Colon (tissue), 2 donors: ENCODE measurements around the gene MRPL45.
"Not testable (repeated sequence)": the region's sequence is repeated elsewhere in the genome, so short reads cannot be mapped to it uniquely, and the experiment has no call there.

ENCODE experiments used
- FAIRE-seq: peaks from 2 replicates; lab custom pipeline; 2012; peaks lifted over from hg19 to GRCh38; lab: Jason Lieb, UNC
- donor health status: control.
- donor health status: control.

Gene MRPL45

GRCh38 chr17:38296834-38297517 is at the start of gene MRPL45:
Gene MRPL45 (plus strand): TSS chr17:38297168. CDS start chr17:38297184, 16 bp downstream.
- not testable (repeated sequence) for FAIRE-seq

- FAIRE-seq = not testable (repeated sequence)
Measured at GRCh38 chr17:38253191-38253590, 43.8 kb upstream of the MRPL45 start.

DNA sequence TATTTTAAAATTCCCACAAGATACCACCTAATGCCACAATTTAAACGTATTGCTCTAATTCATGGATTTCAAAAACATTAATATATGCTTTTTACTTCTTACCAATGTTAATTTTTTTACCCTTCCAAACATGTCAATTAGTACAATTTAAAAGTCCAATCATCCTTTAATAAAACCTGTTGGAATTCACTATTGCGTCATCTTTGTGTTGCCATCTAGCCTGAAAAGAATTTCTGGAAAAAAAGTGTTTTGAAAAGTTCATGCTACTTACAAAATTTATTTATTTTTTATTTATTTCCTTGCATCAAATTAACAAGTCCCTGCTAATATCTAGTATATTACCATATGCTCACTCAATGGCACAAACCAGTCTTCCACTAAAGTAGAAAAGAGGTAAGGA is 42.6 kb upstream of the MRPL45 start:
- not testable (repeated sequence) for FAIRE-seq

GRCh38 chr17:38257013-38257621 is 39.9 kb upstream of the MRPL45 start:
- not testable (repeated sequence) for FAIRE-seq

GRCh38 chr17:38265974-38266506 is 30.9 kb upstream of the MRPL45 start:
- FAIRE-seq = not testable (repeated sequence)

DNA sequence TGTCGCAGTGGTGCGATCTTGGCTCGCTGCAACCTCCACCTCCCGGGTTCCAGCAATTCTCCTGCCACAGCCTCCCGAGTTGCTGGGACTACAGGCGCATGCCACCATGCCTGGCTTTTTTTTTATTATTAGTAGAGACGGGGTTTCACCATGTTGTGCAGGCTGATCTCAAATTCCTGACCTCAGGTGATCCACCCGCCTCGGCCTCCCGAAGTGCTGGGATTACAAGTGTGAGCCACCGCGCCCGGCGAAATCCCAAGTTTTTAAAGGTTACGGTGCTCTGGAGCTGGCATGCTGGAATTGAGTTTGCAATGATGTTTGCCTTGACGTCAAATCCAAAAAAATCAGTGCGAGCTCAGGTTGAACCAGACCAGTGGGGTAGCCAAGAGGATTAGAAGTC is 30.4 kb upstream of the MRPL45 start:
- not testable (repeated sequence) for FAIRE-seq

- not testable (repeated sequence) for FAIRE-seq
Measured at GRCh38 chr17:38268138-38268537, 28.8 kb upstream of the MRPL45 start.

DNA sequence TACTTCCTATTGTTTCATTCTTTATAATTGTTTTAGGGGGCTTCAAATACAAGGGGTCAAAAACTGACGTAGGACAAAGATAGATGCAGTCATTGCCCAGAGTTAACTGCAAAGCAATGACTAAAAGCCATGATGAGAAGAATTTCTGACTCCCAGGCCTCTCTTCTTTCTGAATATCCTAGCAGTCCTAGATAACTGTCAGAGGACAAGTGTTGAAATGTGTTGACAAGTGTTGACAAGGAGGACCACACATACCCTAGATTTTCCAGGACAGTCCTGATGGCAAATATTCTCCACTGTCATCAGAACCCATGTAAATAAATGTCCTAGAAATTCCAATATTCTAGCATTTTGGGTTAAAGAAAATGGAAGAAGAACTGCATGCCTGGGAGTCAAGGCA is 27.9 kb upstream of the MRPL45 start:
- not testable (repeated sequence) for FAIRE-seq

DNA sequence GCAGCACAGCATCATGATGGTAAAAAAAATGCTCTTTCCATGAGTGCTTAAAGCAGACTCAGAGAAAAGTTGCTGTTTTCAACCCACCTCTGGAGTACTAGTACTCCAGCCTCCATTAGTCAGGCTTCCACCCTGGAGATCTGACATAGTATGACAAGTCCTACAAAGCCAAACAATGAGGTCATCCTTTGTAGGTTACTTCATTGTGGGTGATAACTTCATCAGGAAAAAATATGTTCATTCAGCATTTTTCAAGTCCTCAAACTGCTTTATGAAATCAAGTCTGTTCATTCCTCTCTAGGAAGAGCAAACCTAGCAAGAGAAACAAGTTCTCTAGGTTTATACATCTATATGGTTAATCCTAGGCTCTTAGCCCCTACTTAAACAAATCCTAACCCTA is 27.4 kb upstream of the MRPL45 start:
- not testable (repeated sequence) for FAIRE-seq

DNA sequence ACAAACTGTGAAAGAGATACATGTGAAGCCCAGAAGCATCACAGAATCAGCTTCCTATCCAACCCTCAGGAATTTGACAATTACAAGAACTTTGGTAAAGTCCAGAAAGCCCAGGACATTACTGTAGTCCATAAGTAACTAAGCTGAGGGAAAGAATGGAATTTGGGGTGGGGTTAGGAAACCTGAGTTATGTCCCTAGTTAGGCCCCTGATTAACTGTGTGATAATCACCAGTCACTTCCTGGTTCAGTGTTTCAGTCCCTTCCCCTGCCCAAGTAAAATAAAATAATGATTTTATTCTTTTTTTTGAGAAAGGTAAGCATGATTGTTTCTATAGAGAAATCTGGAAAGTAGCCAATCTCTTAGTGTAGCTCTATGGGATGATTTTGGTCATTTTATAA is 11.0 kb upstream of the MRPL45 start:
- not testable (repeated sequence) for FAIRE-seq

DNA sequence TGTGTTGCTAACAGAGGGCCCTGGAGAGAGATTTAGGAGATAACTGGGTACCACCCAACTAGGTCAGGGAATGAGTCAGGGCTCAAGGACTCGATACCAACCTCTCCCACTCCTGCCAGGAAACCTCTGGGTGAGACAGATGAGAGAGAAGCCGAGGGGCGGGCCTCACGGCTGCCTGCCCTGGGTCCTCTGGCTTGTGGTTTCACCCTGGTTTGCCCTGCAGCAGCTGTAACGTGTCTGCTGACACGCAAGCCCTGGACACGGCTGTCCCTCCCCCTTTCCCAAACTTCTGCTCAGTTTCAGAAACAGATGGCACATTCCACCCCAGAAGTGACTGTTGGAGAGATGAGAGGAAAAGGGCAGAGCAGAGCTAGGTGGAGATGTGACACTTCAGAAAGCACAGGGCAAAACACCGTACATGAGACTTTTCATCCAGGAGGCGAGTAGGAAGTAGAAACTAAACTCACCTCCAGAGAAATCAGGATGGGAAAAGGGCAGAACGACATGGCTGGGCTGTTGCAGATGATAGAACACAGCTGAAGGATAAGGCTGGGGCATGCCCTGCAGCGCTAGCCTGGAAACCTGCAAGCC is 10.4 kb upstream of the MRPL45 start:
- not testable (repeated sequence) for FAIRE-seq

GRCh38 chr17:38288217-38288827 is 8.6 kb upstream of the MRPL45 start:
- FAIRE-seq = not testable (repeated sequence)

DNA sequence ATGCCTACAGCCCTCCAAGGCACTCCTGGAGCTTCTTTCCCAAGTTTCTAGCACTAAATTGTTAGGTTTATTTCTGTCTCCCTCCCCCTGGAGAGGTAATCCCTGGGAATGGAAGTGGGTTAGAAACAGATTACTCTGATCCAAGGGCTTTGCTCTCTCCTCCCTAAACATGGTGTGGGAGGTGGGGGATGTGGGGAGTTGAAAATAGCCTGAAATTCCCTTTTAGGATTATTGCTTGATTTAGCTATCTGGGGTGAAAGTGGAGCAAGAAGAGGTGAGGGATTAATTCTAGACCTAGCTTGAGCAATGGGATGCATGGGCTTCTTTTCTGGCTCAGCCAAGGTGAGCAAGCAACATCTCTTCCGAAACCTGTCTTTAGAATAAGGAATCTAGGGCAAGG is 7.2 kb upstream of the MRPL45 start:
- not testable (repeated sequence) for FAIRE-seq

- not testable (repeated sequence) for FAIRE-seq
Measured at GRCh38 chr17:38295602-38296365, 1.2 kb upstream of the MRPL45 start.

DNA sequence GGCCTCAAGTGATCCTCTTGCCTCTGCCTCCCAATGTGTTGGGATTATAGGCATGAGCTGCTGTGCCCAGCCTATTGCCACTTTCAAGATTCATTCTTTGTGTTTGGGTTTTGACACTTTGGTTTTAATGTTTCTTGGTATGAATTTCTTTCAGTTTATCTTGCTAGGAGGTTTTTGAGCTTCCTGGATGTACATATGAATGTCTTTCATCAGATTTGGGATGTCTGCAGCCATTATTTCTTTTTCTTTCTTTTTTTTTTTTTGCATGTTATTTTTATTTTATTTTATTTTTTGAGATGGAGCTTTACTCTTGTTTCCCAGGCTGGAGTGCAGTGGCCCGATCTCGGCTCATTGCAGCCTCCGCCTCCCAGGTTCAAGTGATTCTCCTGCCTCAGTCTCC is 18.5 kb downstream of the MRPL45 start:
- FAIRE-seq = no peak

GRCh38 chr17:38317081-38317480 is 20.1 kb downstream of the MRPL45 start:
- no peak for FAIRE-seq

- no peak for FAIRE-seq
Measured at GRCh38 chr17:38320482-38320881, 23.5 kb downstream of the MRPL45 start.

DNA sequence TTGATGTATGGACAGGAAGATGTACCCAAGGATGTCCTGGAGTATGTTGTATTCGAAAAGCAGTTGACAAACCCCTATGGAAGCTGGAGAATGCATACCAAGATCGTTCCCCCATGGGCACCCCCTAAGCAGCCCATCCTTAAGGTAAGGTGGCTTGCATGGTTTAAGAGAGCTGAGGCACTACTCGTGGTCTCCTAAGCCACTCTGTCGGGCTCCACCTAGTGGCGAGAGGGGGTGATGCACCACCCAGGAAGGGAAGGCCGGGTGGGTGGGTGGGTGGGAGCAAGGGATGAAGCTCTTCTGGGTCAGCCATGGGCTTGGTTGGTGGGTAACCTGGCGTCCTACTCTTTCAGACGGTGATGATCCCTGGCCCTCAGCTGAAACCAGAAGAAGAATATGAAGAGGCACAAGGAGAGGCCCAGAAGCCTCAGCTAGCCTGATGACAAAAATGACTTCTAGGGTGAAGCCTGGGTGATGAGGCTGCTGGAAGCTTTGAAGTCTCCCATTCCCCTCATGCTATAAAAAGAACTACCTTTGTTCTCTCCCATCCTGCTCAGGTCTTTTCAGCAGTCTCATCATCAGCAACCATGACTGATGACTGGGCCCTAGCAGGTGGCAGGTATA is 25.3 kb downstream of the MRPL45 start:
- FAIRE-seq = no peak

DNA sequence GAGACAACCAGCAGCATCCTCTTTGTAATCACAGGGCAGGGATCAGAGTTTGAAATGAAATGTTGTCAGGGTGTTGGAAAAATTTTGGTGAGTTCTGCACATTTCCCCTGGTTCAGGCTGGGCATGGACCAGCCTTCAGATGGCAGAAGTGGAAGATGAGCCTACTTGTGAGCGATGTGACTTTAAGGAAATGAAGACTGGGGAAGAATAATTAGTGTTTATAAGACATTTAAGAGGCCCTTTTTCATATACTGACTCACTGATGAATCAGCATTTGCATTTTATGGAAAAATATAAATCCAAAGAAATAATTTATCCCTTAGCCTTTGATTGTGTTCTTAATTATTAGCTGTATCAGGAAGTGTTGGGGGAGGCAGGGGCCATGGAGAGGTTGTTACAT is 25.9 kb downstream of the MRPL45 start:
- no peak for FAIRE-seq

DNA sequence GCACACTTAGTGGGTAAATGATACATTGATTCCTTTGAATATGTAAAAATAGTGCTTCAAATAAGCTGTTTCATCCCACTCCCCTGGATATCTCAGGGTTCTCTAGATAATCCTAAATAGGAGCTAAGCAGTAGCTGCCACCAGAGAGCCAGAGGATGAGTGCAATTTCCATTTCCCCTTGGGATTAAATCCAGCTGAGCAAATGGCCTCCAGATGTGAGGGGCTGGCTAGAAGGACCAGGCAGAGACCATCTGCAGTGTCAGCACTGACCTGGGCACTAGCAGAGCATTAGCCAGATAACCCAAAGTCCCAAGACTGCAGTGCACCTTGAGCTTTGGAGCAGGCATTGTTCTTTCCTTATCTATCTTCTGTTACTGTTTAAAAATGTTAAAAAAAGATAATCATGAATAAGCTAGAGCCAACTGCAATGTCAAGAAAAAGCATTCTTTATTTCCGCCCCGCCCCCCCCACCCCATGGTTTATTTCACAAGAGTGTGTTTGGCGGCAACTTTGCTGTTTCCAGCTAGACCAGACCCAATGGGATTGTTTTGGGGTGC is 27.3 kb downstream of the MRPL45 start:
- no peak for FAIRE-seq

DNA sequence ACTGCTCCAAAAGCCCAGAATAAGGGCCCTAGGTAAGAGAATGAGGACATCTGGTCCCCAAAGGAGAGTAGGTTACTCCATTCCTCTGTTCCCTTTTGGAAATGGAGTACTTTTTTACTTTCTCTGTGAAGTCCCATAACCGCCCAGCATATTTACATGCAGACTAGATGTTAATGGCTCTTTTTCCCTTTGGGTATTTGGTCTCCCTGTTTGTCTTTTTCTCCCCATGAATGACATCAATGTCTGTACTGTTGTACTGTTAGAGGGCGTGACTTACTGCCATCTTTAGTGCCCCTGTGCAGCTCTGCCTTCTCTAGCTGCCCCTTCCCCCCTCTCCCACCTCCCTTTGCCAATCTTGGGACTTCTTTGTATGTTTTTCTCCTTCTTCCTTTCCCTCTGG is 27.8 kb downstream of the MRPL45 start:
- FAIRE-seq = no peak
